Measurements from ENCODE around the gene DOCK9.
"Not testable (repeated sequence)": the region's sequence is repeated elsewhere in the genome, so short reads cannot be mapped to it uniquely, and the experiment has no call there.

DNA sequence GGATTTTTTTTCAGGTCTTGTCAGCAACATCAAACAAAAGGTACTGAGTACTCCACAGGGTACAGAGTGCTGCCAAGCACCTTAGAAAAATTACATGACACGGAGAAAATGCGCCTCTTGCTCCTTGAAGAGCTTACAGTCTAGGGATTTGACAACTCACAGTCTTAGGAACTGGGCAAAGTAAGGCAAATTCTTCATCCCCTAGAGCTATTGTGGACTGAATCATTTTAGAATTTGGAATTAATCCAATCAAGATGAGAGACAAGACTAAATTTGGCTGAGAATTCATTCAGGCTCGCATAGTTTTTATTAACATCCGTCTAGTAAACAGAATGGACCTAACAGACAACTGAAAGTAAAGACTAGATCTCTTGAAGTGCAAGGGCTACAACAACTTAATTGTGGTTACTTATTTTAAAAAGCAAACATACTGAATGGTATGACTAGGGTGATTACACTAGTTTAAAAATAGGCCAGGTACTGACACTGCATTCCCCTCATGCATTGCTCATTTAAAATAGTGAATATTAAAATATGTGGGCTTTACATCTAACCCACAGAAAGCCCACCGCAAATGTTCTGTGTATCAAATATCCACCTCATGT lies 165.6 kb downstream of the DOCK9 start:
- not testable (repeated sequence) for TF ChIP-seq POLR2A, POLR2AphosphoS5 (IDR thresholded peaks at IDR 0.05)
- TF ChIP-seq, protein P1, sequence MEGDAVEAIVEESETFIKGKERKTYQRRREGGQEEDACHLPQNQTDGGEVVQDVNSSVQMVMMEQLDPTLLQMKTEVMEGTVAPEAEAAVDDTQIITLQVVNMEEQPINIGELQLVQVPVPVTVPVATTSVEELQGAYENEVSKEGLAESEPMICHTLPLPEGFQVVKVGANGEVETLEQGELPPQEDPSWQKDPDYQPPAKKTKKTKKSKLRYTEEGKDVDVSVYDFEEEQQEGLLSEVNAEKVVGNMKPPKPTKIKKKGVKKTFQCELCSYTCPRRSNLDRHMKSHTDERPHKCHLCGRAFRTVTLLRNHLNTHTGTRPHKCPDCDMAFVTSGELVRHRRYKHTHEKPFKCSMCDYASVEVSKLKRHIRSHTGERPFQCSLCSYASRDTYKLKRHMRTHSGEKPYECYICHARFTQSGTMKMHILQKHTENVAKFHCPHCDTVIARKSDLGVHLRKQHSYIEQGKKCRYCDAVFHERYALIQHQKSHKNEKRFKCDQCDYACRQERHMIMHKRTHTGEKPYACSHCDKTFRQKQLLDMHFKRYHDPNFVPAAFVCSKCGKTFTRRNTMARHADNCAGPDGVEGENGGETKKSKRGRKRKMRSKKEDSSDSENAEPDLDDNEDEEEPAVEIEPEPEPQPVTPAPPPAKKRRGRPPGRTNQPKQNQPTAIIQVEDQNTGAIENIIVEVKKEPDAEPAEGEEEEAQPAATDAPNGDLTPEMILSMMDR (IDR thresholded peaks at IDR 0.05): not testable (repeated sequence)

Measured in suprapubic skin (tissue), 4 donors.